Activated gamma-delta T cell treated with anti-CD3 and anti-CD28 coated beads, Interleukin-2, amount 50 U/mL, for 16 hours (primary cell): ENCODE measurements around the gene SH3D21.

Experiments used
- DNase-seq: peaks from one replicate; pipeline ENCODE4 v3.0.0-alpha.2; 2020; ENCODE audit warnings: low read depth

Gene SH3D21

DNA sequence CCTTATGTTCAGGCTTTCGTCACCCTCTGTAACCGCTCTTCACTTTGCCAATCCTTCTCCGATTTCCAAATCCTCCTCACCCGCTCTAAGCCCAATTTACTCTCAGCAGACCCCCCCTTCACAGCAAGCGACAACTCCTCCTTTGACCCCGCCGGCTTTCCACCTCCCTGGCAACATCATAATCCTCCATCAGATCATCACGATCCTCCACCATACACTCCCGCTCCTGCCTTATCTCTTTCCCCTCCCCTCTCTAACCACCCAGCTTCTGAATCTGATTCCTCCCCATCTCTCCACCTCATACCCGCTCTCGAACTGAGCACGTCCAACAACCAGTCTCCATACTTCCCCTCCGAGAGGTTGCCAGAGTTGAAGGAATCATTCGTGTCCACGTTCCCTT lies 24.8 kb downstream of the SH3D21 start:
- no peak for DNase-seq

- DNase-seq = no peak
These were observed 31.7 kb downstream of the SH3D21 start for GRCh38 chr1:36337830-36338229.

DNA sequence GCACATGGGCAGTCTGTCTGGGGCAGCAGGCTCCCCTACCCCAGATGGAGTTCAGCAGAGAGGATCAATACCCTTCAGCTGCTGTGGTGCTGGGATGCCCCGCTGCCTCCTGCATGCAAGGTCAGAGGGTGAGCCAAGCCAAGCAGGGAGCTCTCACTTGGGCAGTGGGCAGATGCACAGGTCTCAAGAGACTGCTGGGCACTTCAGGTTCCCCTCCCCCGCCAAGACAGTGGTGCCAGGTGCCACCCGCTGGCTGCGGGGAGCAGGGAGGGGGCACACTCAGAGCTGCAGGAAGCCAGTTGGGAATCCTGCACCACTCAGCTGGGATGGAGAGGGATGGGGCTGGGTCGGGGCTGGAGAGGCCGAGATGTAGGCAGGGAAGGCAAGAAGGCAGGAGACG lies 33.0 kb downstream of the SH3D21 start:
- DNase-seq = no peak

DNA sequence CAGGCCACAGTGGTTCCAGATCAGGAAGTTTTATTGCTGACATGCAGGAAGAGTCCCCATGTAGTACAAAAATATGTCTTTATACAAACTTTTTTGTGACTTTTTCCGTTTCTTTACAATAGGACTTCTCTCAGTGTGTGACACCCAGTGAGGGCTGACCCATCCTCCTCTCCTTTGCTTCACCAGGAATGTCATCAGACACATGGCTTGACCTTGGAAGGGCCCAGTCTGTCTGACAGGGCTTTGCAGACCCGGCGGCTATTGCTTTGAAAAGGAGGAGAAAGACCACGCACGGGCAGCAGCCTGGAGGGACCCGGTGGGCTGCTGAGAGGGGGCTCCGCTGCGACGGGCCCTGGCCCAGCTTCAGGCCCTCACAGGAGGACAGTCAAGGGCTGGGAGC lies 33.4 kb downstream of the SH3D21 start:
- no peak for DNase-seq

DNA sequence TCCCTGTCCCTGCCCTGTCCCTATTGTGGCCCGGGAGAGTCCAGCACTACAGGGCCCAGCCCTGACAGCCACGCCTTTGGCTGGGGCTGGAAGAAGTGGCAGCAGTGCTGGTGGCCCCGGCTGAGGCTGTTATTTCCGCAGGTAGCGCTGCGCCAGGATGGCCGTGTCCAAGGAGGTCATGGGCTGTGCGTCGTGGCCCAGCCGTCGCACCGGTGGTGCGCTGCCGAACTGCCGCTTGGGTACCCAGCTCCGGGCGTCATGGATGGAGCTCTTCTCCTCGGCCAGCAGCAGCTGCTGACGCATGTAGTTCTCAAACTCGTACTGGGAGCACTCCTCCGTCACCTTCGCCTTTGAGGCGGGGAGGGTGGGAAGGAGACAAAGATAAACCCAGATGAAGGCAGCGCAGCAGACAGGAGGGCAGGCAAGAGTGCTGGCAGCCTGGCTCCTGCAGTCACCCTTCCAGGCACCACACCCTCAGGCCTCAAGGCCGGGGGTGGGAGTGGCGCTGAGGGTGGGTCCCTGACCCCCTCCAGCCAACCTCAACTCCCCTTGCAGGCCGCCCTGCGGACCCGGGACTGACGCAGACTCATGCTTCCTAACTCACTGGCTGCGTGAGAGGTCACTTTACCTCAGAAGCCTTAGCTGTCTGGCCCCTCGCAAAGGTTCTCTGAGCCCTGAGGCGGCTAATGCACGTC lies 35.6 kb downstream of the SH3D21 start:
- DNase-seq = no peak

DNA sequence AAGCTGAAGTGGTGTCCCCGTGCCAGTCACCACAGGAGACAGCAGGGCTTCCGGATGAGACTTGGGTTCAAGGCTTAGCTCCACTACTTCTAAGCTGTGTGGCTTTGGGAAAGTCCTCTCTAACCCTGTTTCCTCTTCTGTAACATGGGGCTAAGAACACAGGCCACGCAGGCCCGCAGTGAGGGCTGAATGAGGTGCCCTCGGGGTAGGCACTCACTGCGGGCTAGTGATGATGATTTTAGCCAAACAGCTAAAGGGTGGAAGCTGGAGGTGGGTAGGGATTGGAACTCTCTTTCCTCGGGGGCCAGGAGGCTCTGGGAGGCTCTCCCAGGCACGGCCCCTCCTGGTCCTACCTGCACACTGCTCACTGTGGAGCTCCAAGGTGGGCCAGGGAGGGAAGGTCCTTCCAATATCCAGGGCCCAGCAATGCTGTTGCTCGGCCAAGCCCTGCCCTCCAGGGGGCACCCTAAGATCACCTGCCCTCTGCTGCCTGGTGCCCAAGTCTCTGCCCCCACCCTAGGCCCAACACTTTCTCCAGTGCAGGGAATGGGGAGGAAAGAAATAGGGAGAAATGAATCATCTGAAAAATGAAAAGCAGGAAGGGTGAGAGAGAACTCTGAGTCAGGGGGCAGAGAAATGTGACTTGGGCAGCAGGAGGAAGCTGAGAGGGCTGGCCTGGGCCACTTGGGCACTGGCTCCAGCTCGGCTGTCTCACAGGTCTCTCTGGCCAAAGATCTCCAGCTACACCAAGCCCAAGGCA lies 36.4 kb downstream of the SH3D21 start:
- peak; percentile 29 for DNase-seq

DNA sequence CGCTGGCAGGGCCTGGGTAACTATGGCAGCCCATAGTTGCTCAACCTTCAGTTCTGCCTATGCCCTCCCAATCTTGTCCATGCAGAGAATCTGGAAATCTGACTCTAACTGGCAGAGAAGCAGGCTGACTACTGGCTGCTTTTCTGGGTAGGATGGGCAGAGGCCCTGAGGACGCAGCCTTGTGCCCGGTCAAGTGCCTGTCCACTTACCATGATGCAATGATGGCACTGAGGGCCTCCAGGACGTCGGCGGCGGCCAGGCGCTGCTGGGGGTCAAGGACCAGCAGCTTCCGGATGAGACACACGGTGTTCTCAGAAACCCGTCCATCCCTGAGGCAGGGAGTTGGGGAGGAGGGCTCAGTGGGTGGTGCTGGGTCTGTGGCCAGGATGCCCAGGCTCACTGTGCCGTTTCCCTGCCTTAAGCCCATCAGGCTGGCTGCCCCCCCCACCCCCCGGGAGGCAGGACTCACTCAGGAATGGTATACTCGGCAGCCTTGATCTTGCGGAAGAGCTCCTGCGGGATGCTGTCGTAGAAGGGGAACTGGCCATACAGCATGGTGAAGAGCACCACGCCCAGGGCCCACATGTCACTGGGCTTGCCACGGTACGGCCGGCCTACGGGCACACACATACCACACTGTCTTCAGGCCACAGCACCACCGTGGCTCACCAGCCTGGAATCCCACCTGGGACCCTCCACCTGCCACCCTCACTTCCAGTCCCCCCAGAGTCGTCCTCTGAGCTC lies 37.7 kb downstream of the SH3D21 start:
- no peak for DNase-seq

DNA sequence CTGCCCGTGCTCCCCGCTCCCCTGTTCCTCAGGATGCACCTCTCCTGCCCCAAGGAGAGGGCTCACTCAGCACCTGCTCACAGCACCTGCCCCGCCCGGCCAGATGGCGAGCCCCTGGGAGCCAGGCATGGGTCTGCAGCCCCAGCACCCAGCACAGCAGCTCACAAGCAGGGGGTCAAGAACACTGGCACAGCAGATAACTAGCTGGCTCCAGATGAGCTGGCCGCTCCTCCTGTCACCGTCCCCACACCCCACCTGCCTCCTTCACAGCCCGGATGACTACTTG lies 38.2 kb downstream of the SH3D21 start:
- no peak for DNase-seq

DNA sequence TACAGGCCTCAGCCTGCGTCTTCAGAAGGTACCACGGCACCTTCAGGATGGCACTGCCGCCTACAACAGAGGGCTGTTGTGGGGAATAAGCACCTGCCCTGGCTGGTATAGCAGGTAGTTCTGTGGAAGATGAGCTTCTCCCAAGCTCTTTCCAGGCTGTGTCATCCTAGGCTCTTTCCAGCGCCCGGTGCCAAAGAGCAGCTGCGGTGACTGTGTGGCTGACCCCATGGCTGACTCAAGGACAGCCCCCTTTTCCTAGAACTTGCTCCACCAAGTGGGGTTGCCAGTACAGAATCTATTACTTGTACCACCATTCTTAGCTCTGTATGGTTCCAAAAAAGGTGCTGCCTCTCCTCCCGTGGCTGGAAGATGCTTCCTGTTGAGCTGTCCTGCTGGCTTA lies 39.2 kb downstream of the SH3D21 start:
- DNase-seq = no peak

GRCh38 chr1:36346741-36347370 lies 40.7 kb downstream of the SH3D21 start:
- no peak for DNase-seq

DNA sequence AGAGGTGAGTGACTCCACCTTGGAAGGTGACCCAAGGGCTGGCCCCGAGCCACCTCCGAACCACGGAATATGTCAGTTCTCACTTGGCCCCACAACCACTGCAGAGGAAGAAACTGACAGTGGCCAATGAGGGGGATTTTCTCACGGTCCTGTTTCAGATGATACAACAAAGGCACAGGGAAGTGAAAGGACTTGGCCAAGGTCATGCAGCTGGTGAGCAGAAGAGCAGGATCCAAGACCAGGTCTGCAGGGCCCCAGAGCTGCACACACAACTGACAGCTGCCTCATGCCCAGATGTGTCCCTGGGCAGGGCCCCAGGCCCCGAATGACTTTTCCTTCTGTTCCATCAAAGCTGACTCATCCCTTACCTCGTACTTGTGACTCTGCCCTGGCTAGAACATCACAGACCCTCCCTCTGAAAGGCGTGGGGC lies 43.1 kb downstream of the SH3D21 start:
- DNase-seq = no peak

GRCh38 chr1:36349839-36350238 lies 43.7 kb downstream of the SH3D21 start:
- no peak for DNase-seq

- peak; percentile 14 for DNase-seq
These were observed 44.6 kb downstream of the SH3D21 start for GRCh38 chr1:36350659-36351226.

GRCh38 chr1:36351227-36351977 lies 45.2 kb downstream of the SH3D21 start:
- no peak for DNase-seq

- DNase-seq = no peak
These were observed 46.1 kb downstream of the SH3D21 start for GRCh38 chr1:36352125-36352909.

DNA sequence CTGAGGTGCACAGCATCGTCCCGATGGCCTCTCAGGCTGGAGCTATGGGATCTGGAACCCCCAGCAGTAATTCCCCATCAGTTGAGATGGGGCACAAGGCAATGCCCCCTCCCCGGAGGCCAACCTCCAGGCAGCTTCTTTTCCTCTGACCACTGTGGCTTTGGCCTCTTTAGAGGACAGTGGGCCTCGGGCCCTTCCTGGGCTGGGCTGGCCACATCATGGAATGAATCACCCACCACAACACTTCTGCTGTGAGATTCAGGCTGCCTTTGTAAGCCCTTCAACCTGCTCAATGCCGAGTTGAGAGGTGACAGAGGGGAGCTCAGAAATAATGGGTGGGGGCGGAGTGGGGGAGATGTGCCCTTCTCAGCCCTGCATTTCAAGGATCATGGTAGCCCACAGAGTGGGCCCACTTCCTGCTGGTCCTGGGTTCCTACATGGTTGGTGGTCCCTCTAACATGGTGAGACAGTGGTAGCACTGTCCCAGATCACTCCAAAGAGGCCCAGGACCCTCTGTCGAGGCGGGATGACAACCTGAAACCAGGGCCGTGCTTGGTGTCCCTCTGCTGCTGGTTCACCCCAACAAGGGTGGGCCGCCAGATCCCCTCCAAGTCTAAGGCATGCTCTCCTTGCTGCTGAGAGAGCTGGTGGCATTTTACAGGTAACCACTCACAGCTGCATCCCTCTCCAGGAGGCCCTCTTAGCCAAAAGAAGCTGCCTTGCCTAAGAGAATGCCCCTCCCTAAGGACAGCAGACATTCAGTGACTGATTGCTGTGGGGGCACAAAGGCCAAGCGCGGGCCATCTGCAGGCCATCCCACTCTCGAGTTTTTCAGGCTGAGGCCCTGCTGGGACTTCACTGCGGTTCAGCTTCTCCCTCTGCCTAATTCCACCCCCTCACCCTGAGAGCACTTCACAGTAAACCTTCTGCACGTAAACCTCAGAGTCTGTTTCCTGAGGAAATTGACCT lies 47.0 kb downstream of the SH3D21 start:
- no peak for DNase-seq

- no peak for DNase-seq
These were observed 48.3 kb downstream of the SH3D21 start for GRCh38 chr1:36354486-36354885.

- no peak for DNase-seq
These were observed 49.6 kb downstream of the SH3D21 start for GRCh38 chr1:36355811-36356210.

- no peak for DNase-seq
These were observed 52.4 kb downstream of the SH3D21 start for GRCh38 chr1:36358514-36359084.
